H9 (cell line): Measurements from ENCODE around the gene CDK8. TPM values are rescaled to one million over a fixed set of nuclear protein-coding genes. Genes with fewer than 3 reads are reported as not detected.

Source experiments
- DNase-seq: peaks from one replicate; pipeline ENCODE4 v3.0.0-alpha.2; 2017
- H2AFZ ChIP-seq: one replicate; pipeline ENCODE4 v1.6.1; 2013; ENCODE audit warnings: mild to moderate bottlenecking, low read length, control low read depth, moderate library complexity
- H2AK5ac ChIP-seq: 2 replicates; pipeline ENCODE4 v1.6.1; 2013; ENCODE audit warnings: low read length, control low read depth, mixed read lengths; ENCODE audit not compliant: insufficient read length
- H2BK120ac ChIP-seq: one replicate; pipeline ENCODE4 v1.6.1; 2013; ENCODE audit warnings: low read depth, mild to moderate bottlenecking, low read length, control low read depth, inconsistent platforms; ENCODE audit not compliant: poor library complexity, severe bottlenecking
- H2BK12ac ChIP-seq: 2 replicates; pipeline ENCODE4 v1.6.1; 2013; ENCODE audit warnings: low read length, control low read depth, mixed read lengths, low read depth; ENCODE audit not compliant: insufficient read length
- H2BK15ac ChIP-seq: 2 replicates; pipeline ENCODE4 v1.6.1; 2013; ENCODE audit warnings: low read depth, low read length, control low read depth
- H2BK20ac ChIP-seq: one replicate; pipeline ENCODE4 v1.6.1; 2013; ENCODE audit warnings: low read depth, mild to moderate bottlenecking, low read length, control low read depth, inconsistent platforms; ENCODE audit not compliant: poor library complexity, severe bottlenecking
- H2BK5ac ChIP-seq: 2 replicates; pipeline ENCODE4 v1.6.1; 2013; ENCODE audit warnings: low read length, control low read depth, mixed read lengths; ENCODE audit not compliant: insufficient read length
- H3K14ac ChIP-seq: 2 replicates; pipeline ENCODE4 v1.6.1; 2013; ENCODE audit warnings: low read length, control low read depth; ENCODE audit not compliant: insufficient read depth
- H3K18ac ChIP-seq: 2 replicates; pipeline ENCODE4 v1.6.1; 2013; ENCODE audit warnings: low read depth, mild to moderate bottlenecking, mixed read lengths, low read length, control low read depth; ENCODE audit not compliant: insufficient read length
- H3K23ac ChIP-seq: 2 replicates; pipeline ENCODE4 v1.6.1; 2013; ENCODE audit warnings: low read length, control low read depth, mixed read lengths, low read depth; ENCODE audit not compliant: insufficient read length
- H3K23me2 ChIP-seq: 2 replicates; pipeline ENCODE4 v1.6.1; 2013; ENCODE audit warnings: low read depth, mild to moderate bottlenecking, mixed read lengths, low read length, control low read depth; ENCODE audit not compliant: insufficient read length, poor library complexity, severe bottlenecking
- H3K27ac ChIP-seq: 2 replicates; pipeline ENCODE4 v1.5.1; 2013; ENCODE audit warnings: low read length, control low read depth, mixed read lengths, low read depth; ENCODE audit not compliant: insufficient read length
- H3K27me3 ChIP-seq: 2 replicates; pipeline ENCODE4 v1.6.1; 2013; ENCODE audit warnings: low read length, control low read depth, inconsistent platforms; ENCODE audit not compliant: insufficient read depth
- H3K4ac ChIP-seq: 2 replicates; pipeline ENCODE4 v1.6.1; 2013; ENCODE audit warnings: low read depth, mild to moderate bottlenecking, control low read depth, inconsistent platforms, low read length, moderate library complexity
- H3K4me1 ChIP-seq: 2 replicates; pipeline ENCODE4 v1.6.1; 2013; ENCODE audit warnings: low read length, control low read depth, inconsistent platforms; ENCODE audit not compliant: insufficient read depth
- H3K4me2 ChIP-seq: 2 replicates; pipeline ENCODE4 v1.6.1; 2013; ENCODE audit warnings: low read length, control low read depth, mixed read lengths; ENCODE audit not compliant: insufficient read length, insufficient read depth
- H3K56ac ChIP-seq: 2 replicates; pipeline ENCODE4 v1.6.1; 2013; ENCODE audit warnings: low read depth, mild to moderate bottlenecking, mixed read lengths, low read length, control low read depth; ENCODE audit not compliant: insufficient read length
- H3K79me1 ChIP-seq: 2 replicates; pipeline ENCODE4 v1.6.1; 2013; ENCODE audit warnings: low read depth, mild to moderate bottlenecking, moderate library complexity, low read length, control low read depth, inconsistent platforms; ENCODE audit not compliant: insufficient read depth, poor library complexity, severe bottlenecking
- H3K79me2 ChIP-seq: 2 replicates; pipeline ENCODE4 v1.6.1; 2013; ENCODE audit warnings: low read length, control low read depth, inconsistent platforms; ENCODE audit not compliant: insufficient read depth
- H3K9ac ChIP-seq: 2 replicates; pipeline ENCODE4 v1.6.1; 2013; ENCODE audit warnings: low read length, control low read depth, mixed read lengths; ENCODE audit not compliant: insufficient read length; ENCODE audit errors: extremely low read depth
- H3K9me3 ChIP-seq: one replicate; pipeline ENCODE4 v1.6.1; 2013; ENCODE audit warnings: low read depth, low read length, inconsistent platforms; ENCODE audit not compliant: control insufficient read depth
- H3T11ph ChIP-seq: one replicate; pipeline ENCODE4 v1.6.1; 2013; ENCODE audit warnings: mild to moderate bottlenecking, low read length, control low read depth, inconsistent platforms
- H4K20me1 ChIP-seq: one replicate; pipeline ENCODE4 v1.6.1; 2013; ENCODE audit not compliant: control insufficient read depth, insufficient read length, insufficient read depth
- H4K5ac ChIP-seq: 2 replicates; pipeline ENCODE4 v1.6.1; 2013; ENCODE audit warnings: low read depth, mild to moderate bottlenecking, mixed read lengths, low read length, control low read depth; ENCODE audit not compliant: insufficient read length
- H4K8ac ChIP-seq: replicated peaks from 2 replicates; pipeline ENCODE4 v1.6.1; 2013; ENCODE audit warnings: low read length, control low read depth, mixed read lengths, low read depth; ENCODE audit not compliant: insufficient read length
- H4K91ac ChIP-seq: 2 replicates; pipeline ENCODE4 v1.6.1; 2013; ENCODE audit warnings: low read depth, mild to moderate bottlenecking, moderate library complexity, mixed read lengths, low read length, control low read depth; ENCODE audit not compliant: insufficient read length
- H3K27ac Mint-ChIP-seq, 3 experiments: 2 replicates in 2 of 3; 3 replicates in 1 of 3; pipeline ENCODE4 v1.8.0; 2020 to 2021; ENCODE audit warnings: mixed read lengths in 3 of 3, mild to moderate bottlenecking in 1 of 3, moderate library complexity in 1 of 3
- H3K27me3 Mint-ChIP-seq: 2 replicates; pipeline ENCODE4 v1.8.0; 2021; ENCODE audit warnings: low read depth, mild to moderate bottlenecking, moderate library complexity, mixed read lengths
- H3K36me3 Mint-ChIP-seq, 3 experiments: 2 replicates in 2 of 3; 3 replicates in 1 of 3; pipeline ENCODE4 v1.8.0; 2020 to 2021; ENCODE audit warnings: low read depth in 3 of 3, mixed read lengths in 3 of 3; ENCODE audit not compliant: insufficient read depth in 1 of 3
- H3K4me1 Mint-ChIP-seq, 2 experiments: 2 replicates each; pipeline ENCODE4 v1.8.0; 2020; ENCODE audit warnings: mixed read lengths in 2 of 2
- H3K4me3 Mint-ChIP-seq, 2 experiments: 2 replicates in 1 of 2; 3 replicates in 1 of 2; pipeline ENCODE4 v1.8.0; 2020 to 2021; ENCODE audit warnings: mild to moderate bottlenecking in 2 of 2, mixed read lengths in 2 of 2, moderate library complexity in 1 of 2
- H3K9me3 Mint-ChIP-seq, 2 experiments: 2 replicates in 1 of 2; 3 replicates in 1 of 2; pipeline ENCODE4 v1.8.0; 2020; ENCODE audit warnings: mild to moderate bottlenecking in 2 of 2, mixed read lengths in 2 of 2, moderate library complexity in 1 of 2
- total RNA-seq: library from RNA; stranded (reverse); gene quantifications from 2 replicates; pipeline ENCODE4 v1.2.1, GENCODE V29; 2021
- TF ChIP-seq, protein P1 (sequence below): fragments of 200-600 bp; sonication (generic); conservative IDR thresholded peaks from 3 replicates; pipeline ENCODE4 v1.8.0; 2021; ENCODE audit warnings: antibody characterized with exemption, mild to moderate bottlenecking

CDK8 gene
- total RNA-seq, 1 experiment from 2014 or later, result 18.1 TPM

DNA sequence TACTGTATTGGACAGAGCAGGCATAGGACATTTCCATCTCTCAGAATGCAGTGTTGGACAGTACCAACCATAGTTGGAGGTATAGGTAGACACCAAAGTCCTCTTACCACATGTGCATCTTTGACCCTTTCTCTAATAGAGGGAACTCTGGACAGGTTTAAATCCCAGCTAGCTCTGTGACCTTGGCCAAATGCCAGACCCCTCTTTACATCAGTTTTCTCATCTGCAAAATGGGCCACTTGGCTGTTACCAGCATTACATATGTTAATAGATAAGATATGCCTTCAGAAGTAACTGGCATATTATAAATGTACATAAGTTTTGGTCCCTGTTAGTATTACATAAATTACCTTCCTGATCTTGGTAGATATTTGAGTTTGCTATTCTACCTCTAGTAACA is 54.3 kb downstream of the CDK8 start:
- H4K91ac ChIP-seq, result no peak overlapping the region
- no peak overlapping the region for H2BK15ac ChIP-seq
- H3K27me3 Mint-ChIP-seq, result no peaks in the 10 kb centered on the region
- no peak overlapping the region for H3K23ac ChIP-seq
- no peak overlapping the region for H3K27ac ChIP-seq
- H3K9ac ChIP-seq, result no peak overlapping the region
- TF ChIP-seq, protein P1, sequence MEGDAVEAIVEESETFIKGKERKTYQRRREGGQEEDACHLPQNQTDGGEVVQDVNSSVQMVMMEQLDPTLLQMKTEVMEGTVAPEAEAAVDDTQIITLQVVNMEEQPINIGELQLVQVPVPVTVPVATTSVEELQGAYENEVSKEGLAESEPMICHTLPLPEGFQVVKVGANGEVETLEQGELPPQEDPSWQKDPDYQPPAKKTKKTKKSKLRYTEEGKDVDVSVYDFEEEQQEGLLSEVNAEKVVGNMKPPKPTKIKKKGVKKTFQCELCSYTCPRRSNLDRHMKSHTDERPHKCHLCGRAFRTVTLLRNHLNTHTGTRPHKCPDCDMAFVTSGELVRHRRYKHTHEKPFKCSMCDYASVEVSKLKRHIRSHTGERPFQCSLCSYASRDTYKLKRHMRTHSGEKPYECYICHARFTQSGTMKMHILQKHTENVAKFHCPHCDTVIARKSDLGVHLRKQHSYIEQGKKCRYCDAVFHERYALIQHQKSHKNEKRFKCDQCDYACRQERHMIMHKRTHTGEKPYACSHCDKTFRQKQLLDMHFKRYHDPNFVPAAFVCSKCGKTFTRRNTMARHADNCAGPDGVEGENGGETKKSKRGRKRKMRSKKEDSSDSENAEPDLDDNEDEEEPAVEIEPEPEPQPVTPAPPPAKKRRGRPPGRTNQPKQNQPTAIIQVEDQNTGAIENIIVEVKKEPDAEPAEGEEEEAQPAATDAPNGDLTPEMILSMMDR, result no peak
- H3K27me3 ChIP-seq, result no peaks in the 10 kb centered on the region
- no peaks in the 10 kb centered on the region for H3K9me3 ChIP-seq
- no peak overlapping the region for H3K18ac ChIP-seq
- no peak overlapping the region for H4K8ac ChIP-seq
- no peak overlapping the region for H2AFZ ChIP-seq
- H3K79me2 ChIP-seq, result peaks cover 5% of the 10 kb centered on the region; the same call in 1 of the 2 replicates
- no peaks in the 10 kb centered on the region for H3K23me2 ChIP-seq
- no peaks in the 10 kb centered on the region for H3K9me3 Mint-ChIP-seq
- H3K27ac Mint-ChIP-seq, result peak overlapping the region in 1 of 3 experiments; percentile 4; a peak in 1 of 7 replicates
- no peak overlapping the region for H2BK5ac ChIP-seq
- no peak overlapping the region for H3T11ph ChIP-seq
- no peak overlapping the region for H3K56ac ChIP-seq
- peaks cover 4 to 7% of the 10 kb centered on the region in 2 experiments; a peak in 3 of 4 replicates for H3K4me1 Mint-ChIP-seq
- no peak for DNase-seq
- H3K4me3 Mint-ChIP-seq, result no peak overlapping the region
- H2BK12ac ChIP-seq, result no peak overlapping the region
- no peaks in the 10 kb centered on the region for H4K20me1 ChIP-seq
- H3K36me3 Mint-ChIP-seq, result peaks cover 0 to 10% (median 7%) of the 10 kb centered on the region in 3 experiments; a peak in 5 of 7 replicates
- H3K79me1 ChIP-seq, result peaks cover 5% of the 10 kb centered on the region
- H3K4me1 ChIP-seq, result no peaks in the 10 kb centered on the region; the same call in 1 of the 2 replicates
- no peak overlapping the region for H2BK20ac ChIP-seq
- no peak overlapping the region for H2BK120ac ChIP-seq
- H3K14ac ChIP-seq, result no peak overlapping the region
- no peak overlapping the region for H3K4me2 ChIP-seq
- no peak overlapping the region for H3K4ac ChIP-seq
- H2AK5ac ChIP-seq, result no peak overlapping the region
- H4K5ac ChIP-seq, result no peak overlapping the region
